B cell (primary cell): ENCODE results near the gene CEPT1. TPM values are rescaled to one million over a fixed set of nuclear protein-coding genes. Genes with fewer than 3 reads are reported as not detected.
A peak's percentile ranks its signal among the peaks of the same experiment; 100 is the strongest.

Source experiments
- ATAC-seq: fragments of 200-7000 bp; cut with Tn5 transposase; one replicate; pipeline ENCODE4 v1.10.0; 2021; ENCODE audit warnings: low read depth, mild to moderate bottlenecking, moderate number of reproducible peaks, moderate library complexity
- CTCF ChIA-PET: fragments of 350-600 bp; sonication (Branson Sonifier 250); formaldehyde crosslinking; loops from one replicate; lab custom pipeline; 2021; ENCODE audit warnings: antibody characterized with exemption, inconsistent platforms; lab: Charles Lee
- POLR2A ChIA-PET: fragments of 350-600 bp; sonication (Branson Sonifier 250); formaldehyde crosslinking; loops from one replicate; lab custom pipeline; 2021; ENCODE audit warnings: antibody characterized with exemption; lab: Charles Lee
- DNase-seq: peaks from one replicate; pipeline ENCODE4 v3.0.0; 2013
- H2AFZ ChIP-seq: 2 replicates; pipeline ENCODE4 v1.6.1; 2012; ENCODE audit warnings: mild to moderate bottlenecking, low read depth, low read length; ENCODE audit not compliant: insufficient read depth, poor library complexity, severe bottlenecking
- H3K27ac ChIP-seq, 2 donors: 1 replicate in 1 of 2; 2 replicates in 1 of 2; pipeline ENCODE4 v1.5.1; 2012 to 2013; ENCODE audit warnings: low read length in 2 of 2, mild to moderate bottlenecking in 2 of 2, moderate library complexity in 1 of 2
- H3K27me3 ChIP-seq, 4 experiments: fragments of 200-600 bp in 1 of 4; sonication (generic) in 1 of 4; replicated peaks in 1 of 4; 1 replicate in 2 of 4; 2 replicates in 2 of 4; pipeline versions ENCODE4 v1.6.1 to v1.7.0; 2013 to 2016; ENCODE audit warnings: low read length in 3 of 4, mild to moderate bottlenecking in 2 of 4, mixed read lengths in 1 of 4, moderate library complexity in 1 of 4; ENCODE audit not compliant: insufficient read depth in 4 of 4, control insufficient read depth in 3 of 4; ENCODE audit errors: control extremely low read depth in 1 of 4
- H3K36me3 ChIP-seq, 2 experiments: replicated peaks in 1 of 2; 1 replicate in 1 of 2; 2 replicates in 1 of 2; pipeline versions ENCODE4 v1.6.1 to v1.7.1; 2013; ENCODE audit warnings: low read length in 1 of 2; ENCODE audit not compliant: insufficient read depth in 2 of 2, control insufficient read depth in 1 of 2; ENCODE audit errors: control extremely low read depth in 1 of 2, extremely low read depth in 1 of 2
- H3K4me1 ChIP-seq, 2 donors: fragments of 200-600 bp in 1 of 2; sonication (generic) in 1 of 2; 1 replicate in 1 of 2; 2 replicates in 1 of 2; pipeline versions ENCODE4 v1.5.1 to v1.6.1; 2013 to 2017; ENCODE audit warnings: low read length in 2 of 2; ENCODE audit not compliant: control insufficient read depth in 2 of 2, insufficient read depth in 2 of 2
- H3K4me2 ChIP-seq: replicated peaks from 2 replicates; pipeline ENCODE3; 2012; ENCODE audit warnings: mild to moderate bottlenecking, low read depth, low read length; ENCODE audit not compliant: poor library complexity, severe bottlenecking
- H3K4me3 ChIP-seq, 5 experiments: fragments of 200-600 bp in 1 of 5; sonication (generic) in 1 of 5; 1 replicate in 3 of 5; 2 replicates in 2 of 5; pipeline versions ENCODE4 v1.5.1 to v1.7.0; 2011 to 2016; ENCODE audit warnings: low read length in 4 of 5, mild to moderate bottlenecking in 4 of 5, low read depth in 2 of 5, control low read depth in 1 of 5, moderate library complexity in 1 of 5; ENCODE audit not compliant: insufficient read depth in 1 of 5; ENCODE audit errors: control extremely low read depth in 1 of 5, extremely low read depth in 1 of 5
- H3K79me2 ChIP-seq: fragments of 200-600 bp; sonication (generic); one replicate; pipeline ENCODE4 v1.6.0; 2016; ENCODE audit warnings: low read length; ENCODE audit not compliant: control insufficient read depth, insufficient read depth
- H3K9ac ChIP-seq: fragments of 200-600 bp; sonication (generic); 2 replicates; pipeline ENCODE4 v1.6.1; 2017; ENCODE audit warnings: mild to moderate bottlenecking, low read length, moderate library complexity
- H3K9me3 ChIP-seq, 3 donors: one replicate each; pipeline versions ENCODE4 v1.6.1 to v1.7.1; 2013; ENCODE audit warnings: low read length in 2 of 3; ENCODE audit not compliant: control insufficient read depth in 2 of 3, insufficient read depth in 1 of 3; ENCODE audit errors: control extremely low read depth in 1 of 3
- H4K20me1 ChIP-seq: 2 replicates; pipeline ENCODE4 v1.6.0; 2012; ENCODE audit warnings: mild to moderate bottlenecking, low read length; ENCODE audit not compliant: insufficient read depth, control insufficient read depth, poor library complexity, severe bottlenecking
- H3K27ac Mint-ChIP-seq: one replicate; pipeline ENCODE4 v1.8.0; 2021; ENCODE audit warnings: mixed read lengths
- H3K27me3 Mint-ChIP-seq: one replicate; pipeline ENCODE4 v1.8.0; 2021; ENCODE audit warnings: mixed read lengths
- H3K4me1 Mint-ChIP-seq: one replicate; pipeline ENCODE4 v1.8.0; 2021; ENCODE audit warnings: mixed read lengths
- H3K4me3 Mint-ChIP-seq: one replicate; pipeline ENCODE4 v1.8.0; 2021; ENCODE audit warnings: mixed read lengths
- H3K9me3 Mint-ChIP-seq: one replicate; pipeline ENCODE4 v1.8.0; 2022; ENCODE audit warnings: mixed read lengths; ENCODE audit not compliant: insufficient read depth
- CTCF ChIP-seq: fragments of 200-600 bp; IDR thresholded peaks from one replicate; pipeline ENCODE4 v1.8.0; 2022; ENCODE audit warnings: antibody characterized with exemption, mild to moderate bottlenecking
- EZH2 ChIP-seq: IDR thresholded peaks from 2 replicates; pipeline ENCODE4 v1.6.1; 2012; ENCODE audit warnings: borderline replicate concordance, low read depth, mild to moderate bottlenecking, moderate library complexity, low read length; ENCODE audit not compliant: insufficient read depth, poor library complexity, severe bottlenecking
- WGBS: methylation state at CpG from one replicate; pipeline ENCODE4 v1.1.5; 2013; ENCODE audit warnings: missing lambda C conversion rate; ENCODE audit not compliant: insufficient coverage; 5-methylcytosine and 5-hydroxymethylcytosine counted together
- intact Hi-C: fragments of 100-400 bp; cut with micrococcal nuclease; formaldehyde crosslinking; loops from one replicate; pipeline ENCODE4 v1.10.0; 2022
- polyA plus RNA-seq: library from polyadenylated mRNA; depleted of rRNA; stranded (reverse); fragments of >200 nt; gene quantifications from 2 replicates; pipeline ENCODE4 v1.2.3, GENCODE V29; 2012
- total RNA-seq, 2 donors: library from RNA; stranded (reverse); fragments of 120-200 nt in 1 of 2; gene quantifications; 1 replicate in 1 of 2; 2 replicates in 1 of 2; pipeline versions ENCODE4 v1.2.3 to v1.2.4, GENCODE V29; 2013 to 2022

The CEPT1 gene
- total and polyA plus RNA-seq, 2 donors (not counting 1 experiment from before 2014, with no cell fraction given) = 47.1 to 83.5 TPM

DNA sequence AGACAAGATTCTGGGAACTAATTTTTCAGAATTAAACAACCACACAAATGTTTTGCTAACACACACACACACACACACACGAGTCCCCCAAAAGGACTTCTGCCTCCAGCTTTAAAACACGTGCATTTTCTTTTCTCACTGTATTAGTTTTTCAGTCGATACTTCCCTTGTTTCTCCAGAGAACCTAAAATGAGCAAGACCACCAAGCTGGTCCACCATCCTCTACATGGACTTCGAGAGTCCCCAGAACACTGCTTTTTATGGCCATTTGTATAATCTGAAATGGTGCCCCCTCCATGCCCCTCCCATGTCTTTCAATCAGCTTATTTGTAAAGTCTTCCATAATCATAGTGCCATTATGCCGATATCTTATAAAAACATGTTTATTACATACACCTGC lies 76.7 kb downstream of the CEPT1 start:
- no peaks in the 10 kb centered on the region for H4K20me1 ChIP-seq
- peak overlapping the region; percentile 81 to 92 for H3K27ac ChIP-seq
- ChIA-PET CTCF (interaction anchor here (0.6 to 10.9 kb wide), 7 partner anchors 10 to 256 kb away, joined by 3 to 205 read pairs (median 7); partner anchors contain the start of gene DENND2D), POLR2A (interaction anchor here (1.3 to 8.3 kb wide), 4 partner anchors 10 to 232 kb away, joined by 3 to 138 read pairs (median 9); partner anchors contain the start of genes DENND2D and WDR77)
- peak overlapping the region; percentile 70 for H3K4me2 ChIP-seq
- no peaks in the 10 kb centered on the region for H3K27me3 Mint-ChIP-seq
- H3K9ac ChIP-seq = no peak overlapping the region
- no peak for DNase-seq
- peaks cover 3% of the 10 kb centered on the region for H3K9me3 Mint-ChIP-seq
- no peak overlapping the region for H3K4me3 ChIP-seq
- peak overlapping the region; percentile 95 for H3K27ac Mint-ChIP-seq
- H3K4me3 Mint-ChIP-seq = peak overlapping the region; percentile 60
- H3K4me1 ChIP-seq = peaks cover 92 to 96% of the 10 kb centered on the region in 2 donors
- peaks cover 95% of the 10 kb centered on the region for H3K4me1 Mint-ChIP-seq
- H3K36me3 ChIP-seq = no peaks in the 10 kb centered on the region
- TF ChIP-seq EZH2 (no peak), CTCF (no peak)
- H3K9me3 ChIP-seq = no peaks in the 10 kb centered on the region
- intact Hi-C loops = loop anchor here (1.0 to 10.0 kb wide), 6 partner anchors 12 to 544 kb away; partner anchors contain the start of genes CD53, CEPT1, DRAM2 and KCNA3
- WGBS = 28% methylated on average over 4 of the region's 5 CpGs
- no peak for ATAC-seq
- H3K27me3 ChIP-seq = no peaks in the 10 kb centered on the region
- no peak overlapping the region for H2AFZ ChIP-seq
- H3K79me2 ChIP-seq = no peaks in the 10 kb centered on the region
